ENCODE results near the gene TEPSIN. TPM values are rescaled to one million over a fixed set of nuclear protein-coding genes. Genes with fewer than 3 reads are reported as not detected.

TEPSIN gene
- total RNA-seq, 1 donor, result 17.7 TPM

DNA sequence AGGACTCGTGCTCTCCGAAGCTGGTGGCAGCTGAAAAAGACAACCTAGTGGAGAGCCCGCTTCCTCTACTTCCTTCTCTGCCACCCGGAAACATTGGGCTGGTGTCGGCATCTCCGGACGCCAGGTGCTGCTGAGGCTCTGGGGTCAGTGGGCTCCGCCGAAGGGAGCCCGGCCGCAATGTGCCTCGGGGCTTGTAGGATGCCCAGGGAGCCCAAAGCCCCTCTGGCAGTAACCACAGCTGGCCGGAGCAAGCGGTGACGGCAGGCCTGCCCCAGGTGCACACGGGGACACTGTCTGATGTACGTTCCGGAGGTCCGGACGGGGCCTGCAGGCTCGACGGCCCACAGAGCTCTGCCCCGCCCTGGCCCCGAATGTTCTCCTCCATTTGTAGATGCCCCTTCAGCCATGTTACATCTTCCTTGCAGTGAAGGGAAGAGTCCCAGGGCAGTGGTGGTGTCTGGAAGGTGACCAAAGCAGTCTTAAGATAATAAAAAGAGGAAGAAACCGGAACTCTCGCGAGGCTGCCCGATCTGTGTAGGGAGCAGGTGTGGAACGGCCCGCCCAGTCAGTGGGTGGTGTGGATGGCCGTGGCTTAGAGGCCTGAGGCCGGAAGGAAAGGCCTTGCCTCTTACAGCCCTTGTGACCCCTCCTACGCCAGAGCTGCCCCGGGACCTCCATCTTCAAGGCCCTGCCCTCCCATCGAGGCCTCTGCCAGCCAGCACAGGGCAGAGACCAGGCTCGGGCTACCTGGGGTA lies 22.9 kb upstream of the TEPSIN start:
- H3K4me3 ChIP-seq (ENCODE audit: low read depth, low read length), result no peak overlapping the region
- TF ChIP-seq, protein P1, sequence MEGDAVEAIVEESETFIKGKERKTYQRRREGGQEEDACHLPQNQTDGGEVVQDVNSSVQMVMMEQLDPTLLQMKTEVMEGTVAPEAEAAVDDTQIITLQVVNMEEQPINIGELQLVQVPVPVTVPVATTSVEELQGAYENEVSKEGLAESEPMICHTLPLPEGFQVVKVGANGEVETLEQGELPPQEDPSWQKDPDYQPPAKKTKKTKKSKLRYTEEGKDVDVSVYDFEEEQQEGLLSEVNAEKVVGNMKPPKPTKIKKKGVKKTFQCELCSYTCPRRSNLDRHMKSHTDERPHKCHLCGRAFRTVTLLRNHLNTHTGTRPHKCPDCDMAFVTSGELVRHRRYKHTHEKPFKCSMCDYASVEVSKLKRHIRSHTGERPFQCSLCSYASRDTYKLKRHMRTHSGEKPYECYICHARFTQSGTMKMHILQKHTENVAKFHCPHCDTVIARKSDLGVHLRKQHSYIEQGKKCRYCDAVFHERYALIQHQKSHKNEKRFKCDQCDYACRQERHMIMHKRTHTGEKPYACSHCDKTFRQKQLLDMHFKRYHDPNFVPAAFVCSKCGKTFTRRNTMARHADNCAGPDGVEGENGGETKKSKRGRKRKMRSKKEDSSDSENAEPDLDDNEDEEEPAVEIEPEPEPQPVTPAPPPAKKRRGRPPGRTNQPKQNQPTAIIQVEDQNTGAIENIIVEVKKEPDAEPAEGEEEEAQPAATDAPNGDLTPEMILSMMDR (IDR thresholded peaks at IDR 0.05; ENCODE audit: insufficient read depth, low read depth, low read length), result no peak
- DNase-seq (ENCODE audit: low read depth), result no peak

DNA sequence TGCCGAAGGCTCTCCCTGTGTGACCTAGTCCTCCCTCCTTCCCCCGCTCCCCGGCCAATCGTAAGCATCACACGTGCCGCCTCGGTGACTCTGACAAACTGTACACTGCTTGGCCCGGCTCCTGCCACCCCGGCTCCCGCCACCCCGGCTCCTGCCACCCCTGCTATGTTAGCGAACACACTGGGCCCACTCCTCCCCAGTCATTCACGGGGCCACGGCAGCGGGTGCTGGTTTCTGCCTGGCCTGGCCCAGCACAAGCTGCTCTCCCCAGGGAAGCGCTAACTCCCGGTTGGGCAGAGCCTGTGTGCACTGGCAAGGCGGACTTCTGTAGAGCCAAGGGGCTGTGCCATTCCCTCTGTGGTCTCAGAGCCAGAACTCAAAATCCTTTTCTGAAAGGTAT lies 22.2 kb upstream of the TEPSIN start:
- DNase-seq (ENCODE audit: low read depth), result no peak
- H3K4me3 ChIP-seq (ENCODE audit: low read depth, low read length), result no peak overlapping the region
- TF ChIP-seq, protein P1 (IDR thresholded peaks at IDR 0.05; ENCODE audit: insufficient read depth, low read depth, low read length), result no peak

DNA sequence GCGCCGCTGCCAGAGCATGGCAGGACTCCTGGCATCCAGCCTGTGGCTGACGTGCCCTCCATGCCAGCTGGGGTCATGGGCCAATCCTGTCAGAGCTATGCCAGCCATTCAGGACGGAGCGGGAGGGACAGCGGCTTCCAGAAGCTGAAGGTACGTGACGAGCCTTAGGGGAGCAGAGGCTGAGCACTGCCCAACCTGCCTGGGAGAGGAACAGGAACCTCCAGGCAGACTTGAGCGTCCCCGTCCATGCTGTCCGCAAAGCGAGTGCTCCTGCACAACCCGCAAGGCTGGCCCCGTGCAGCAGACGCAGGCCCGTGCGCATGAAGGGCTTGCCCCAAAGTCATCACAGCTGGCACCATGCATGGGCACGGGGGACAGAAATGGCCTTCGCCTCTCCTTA lies 21.8 kb upstream of the TEPSIN start:
- no peak for DNase-seq (ENCODE audit: low read depth)
- TF ChIP-seq, protein P1 (IDR thresholded peaks at IDR 0.05; ENCODE audit: insufficient read depth, low read depth, low read length), result no peak
- no peak overlapping the region for H3K4me3 ChIP-seq (ENCODE audit: low read depth, low read length)

DNA sequence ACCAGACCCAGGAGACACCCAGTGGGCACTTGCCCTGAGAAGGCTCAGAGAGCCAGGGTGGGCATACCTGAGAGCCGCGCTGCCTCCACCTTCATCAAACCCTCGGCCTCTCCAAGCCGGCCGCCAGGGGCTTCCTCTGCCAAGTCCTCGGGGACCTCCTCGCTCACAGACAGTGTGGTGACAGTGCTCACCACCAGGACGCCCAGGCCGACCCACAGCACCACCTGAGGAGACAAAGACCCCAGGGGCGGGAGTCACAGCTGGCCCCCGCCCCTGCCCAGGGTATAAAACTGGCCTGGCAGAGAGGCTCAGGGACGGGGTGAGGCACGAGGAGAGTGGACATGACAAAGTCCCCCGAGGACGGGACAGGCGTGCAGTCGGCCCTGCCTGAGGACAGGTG lies 21.3 kb upstream of the TEPSIN start:
- no peak for DNase-seq (ENCODE audit: low read depth)
- TF ChIP-seq, protein P1 (IDR thresholded peaks at IDR 0.05; ENCODE audit: insufficient read depth, low read depth, low read length), result no peak
- H3K4me3 ChIP-seq (ENCODE audit: low read depth, low read length), result no peak overlapping the region

DNA sequence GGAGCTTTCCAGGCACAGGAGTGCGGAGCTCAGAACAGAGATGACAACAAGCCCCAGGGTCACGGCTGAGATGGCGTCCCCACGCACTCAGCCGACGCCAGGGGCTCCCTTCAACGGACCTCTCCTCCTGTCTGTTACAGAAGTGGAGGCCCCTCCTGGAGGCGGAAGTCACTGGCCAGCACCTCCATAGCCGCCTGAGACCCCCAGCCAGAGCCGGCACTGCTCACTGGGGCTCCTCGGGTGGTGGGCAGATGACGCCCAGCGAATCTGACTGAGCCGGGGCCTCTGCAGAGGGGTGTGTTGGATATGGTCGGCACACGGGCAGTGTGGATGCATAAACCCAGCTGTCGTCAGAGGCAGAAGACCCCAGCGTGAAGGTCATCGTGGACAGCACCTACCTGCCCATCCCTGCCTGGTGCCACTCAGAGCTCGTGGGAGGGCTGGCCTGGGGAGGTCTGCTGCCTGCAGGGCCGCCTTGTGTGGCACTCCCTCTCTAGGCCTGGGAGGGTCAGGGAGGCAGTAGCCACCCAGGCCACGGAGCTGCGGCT lies 20.3 kb upstream of the TEPSIN start:
- H3K4me3 ChIP-seq (ENCODE audit: low read depth, low read length), result no peak overlapping the region
- no peak for DNase-seq (ENCODE audit: low read depth)
- TF ChIP-seq, protein P1 (IDR thresholded peaks at IDR 0.05; ENCODE audit: insufficient read depth, low read depth, low read length), result no peak

DNA sequence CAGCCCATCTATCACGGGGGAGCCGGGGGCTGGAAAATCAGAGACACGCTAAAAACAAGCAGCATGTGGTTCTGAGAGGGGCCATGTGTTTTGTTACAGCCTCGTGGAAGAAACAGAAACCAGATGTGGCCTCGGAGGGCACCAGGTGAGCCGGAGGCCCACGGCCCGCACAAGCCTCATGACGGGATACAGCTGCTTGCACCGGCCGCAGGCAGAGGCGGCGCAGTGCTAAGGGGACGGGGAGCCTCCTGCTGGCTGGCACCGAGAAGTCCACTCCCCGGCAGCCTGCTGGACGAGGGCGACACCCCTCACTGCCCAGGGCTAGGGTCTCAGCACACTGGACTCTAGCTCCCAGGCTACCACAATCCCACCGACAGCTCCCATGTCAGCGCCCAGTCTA lies 19.4 kb upstream of the TEPSIN start:
- TF ChIP-seq, protein P1 (IDR thresholded peaks at IDR 0.05; ENCODE audit: insufficient read depth, low read depth, low read length), result no peak
- DNase-seq (ENCODE audit: low read depth), result no peak
- H3K4me3 ChIP-seq (ENCODE audit: low read depth, low read length), result no peak overlapping the region

Measured in fibroblast of villous mesenchyme (primary cell).